Testis (tissue), 3 donors: ENCODE data around the gene PTH2. TPM values are rescaled to one million over a fixed set of nuclear protein-coding genes. Genes with fewer than 3 reads are reported as not detected.

Experiments
- DNase-seq: peaks from one replicate; pipeline ENCODE4 v3.0.0-alpha.2; 2019
- H3K27ac ChIP-seq, 2 donors: fragments of 200-600 bp; sonication (generic); one replicate each; pipeline ENCODE4 v1.5.1; 2019
- H3K27me3 ChIP-seq: fragments of 200-600 bp; sonication (generic); one replicate; pipeline ENCODE4 v1.5.1; 2019
- H3K36me3 ChIP-seq: fragments of 200-600 bp; sonication (generic); one replicate; pipeline ENCODE4 v1.5.1; 2017; ENCODE audit warnings: low read depth; ENCODE audit errors: missing control alignments
- H3K4me1 ChIP-seq: fragments of 200-600 bp; sonication (generic); one replicate; pipeline ENCODE4 v1.5.1; 2019
- H3K4me3 ChIP-seq, 2 donors: fragments of 200-600 bp; sonication (generic); one replicate each; pipeline ENCODE4 v1.5.1; 2017 to 2019
- H3K9me3 ChIP-seq: fragments of 200-600 bp; sonication (generic); one replicate; pipeline ENCODE4 v1.5.1; 2017
- CTCF ChIP-seq, 3 experiments: fragments of 450-650 bp in 2 of 3; fragments of 200-600 bp in 1 of 3; sonication (generic) in 1 of 3; IDR thresholded peaks; one replicate each; pipeline ENCODE4 v1.5.1; 2016 to 2019; ENCODE audit warnings: antibody characterized with exemption in 3 of 3, mild to moderate bottlenecking in 2 of 3, moderate library complexity in 1 of 3
- POLR2A ChIP-seq: fragments of 450-650 bp; IDR thresholded peaks from one replicate; pipeline ENCODE4 v1.6.1; 2017; ENCODE audit warnings: antibody characterized with exemption, mild to moderate bottlenecking, moderate library complexity
- WGBS, 2 donors: methylation state at CpG; one replicate each; pipeline ENCODE4 v1.1.5; 2018; 5-methylcytosine and 5-hydroxymethylcytosine counted together
- intact Hi-C: fragments of 100-400 bp; cut with DNase I; formaldehyde crosslinking; loops from one replicate; pipeline ENCODE4 v1.15.1; 2023; ENCODE audit warnings: low total_unique reads
- polyA plus RNA-seq: library from polyadenylated mRNA; stranded (reverse); fragments of 350-450 nt; fragmentation: Illumina TruSeq; extraction: RNeasy Lipid Tissue Mini Kit (QIAGEN cat#74804); gene quantifications from one replicate; pipeline ENCODE4 v1.2.3, GENCODE V29; 2014; ENCODE audit warnings: low read depth, low replicate concordance; ENCODE audit not compliant: insufficient read depth
- total RNA-seq, 2 donors: library from RNA; depleted of rRNA; stranded (reverse); fragments of >200 nt; gene quantifications; one replicate each; pipeline ENCODE4 v1.2.3, GENCODE V29; 2016

The PTH2 gene
- total and polyA plus RNA-seq, 3 donors from 2014 or later = not detected

- peak; percentile 82 for DNase-seq
- no peak overlapping the region for H3K27ac ChIP-seq
- H3K36me3 ChIP-seq = no peaks in the 10 kb centered on the region
- no peaks in the 10 kb centered on the region for H3K4me1 ChIP-seq
- H3K27me3 ChIP-seq = no peaks in the 10 kb centered on the region
- intact Hi-C loops = loop anchor here (10.0 kb wide), 1 partner anchor 53 kb away; the partner anchor contains the start of gene SLC17A7
- H3K9me3 ChIP-seq = no peaks in the 10 kb centered on the region
- H3K4me3 ChIP-seq = no peak overlapping the region
- 38 to 54% methylated on average over 11 to 14 of the region's 14 CpGs for WGBS, 2 donors
- TF ChIP-seq POLR2A = no peak
- peak; percentile 52 to 73 (median 69) for TF ChIP-seq CTCF (IDR thresholded peaks at IDR 0.05)
These were observed 31.5 kb downstream of the PTH2 start for GRCh38 chr19:49391581-49392399.

- H3K9me3 ChIP-seq = no peaks in the 10 kb centered on the region
- no peak overlapping the region for H3K4me3 ChIP-seq
- no peak overlapping the region for H3K27ac ChIP-seq
- no peaks in the 10 kb centered on the region for H3K27me3 ChIP-seq
- TF ChIP-seq POLR2A (no peak), CTCF (IDR thresholded peaks at IDR 0.05) (no peak)
- 64 to 79% methylated on average over 3 to 9 of the region's 9 CpGs for WGBS, 2 donors
- no peak for DNase-seq
- H3K36me3 ChIP-seq = no peaks in the 10 kb centered on the region
- no peaks in the 10 kb centered on the region for H3K4me1 ChIP-seq
- intact Hi-C loops = loop anchor here (10.0 kb wide), 1 partner anchor 54 kb away; the partner anchor contains the start of gene SLC17A7
These were observed 32.3 kb downstream of the PTH2 start for GRCh38 chr19:49390929-49391359.

- no peak overlapping the region for H3K4me3 ChIP-seq
- TF ChIP-seq POLR2A (no peak), CTCF (IDR thresholded peaks at IDR 0.05) (no peak)
- intact Hi-C loops = loop anchor here (10.0 kb wide), 1 partner anchor 54 kb away; the partner anchor contains the start of gene SLC17A7
- 74 to 88% methylated on average over 16 to 26 of the region's 26 CpGs for WGBS, 2 donors
- no peaks in the 10 kb centered on the region for H3K36me3 ChIP-seq
- H3K4me1 ChIP-seq = no peaks in the 10 kb centered on the region
- H3K27me3 ChIP-seq = no peaks in the 10 kb centered on the region
- H3K27ac ChIP-seq = no peak overlapping the region
- H3K9me3 ChIP-seq = no peaks in the 10 kb centered on the region
- DNase-seq = no peak
These were observed 32.9 kb downstream of the PTH2 start for GRCh38 chr19:49390131-49390928.

GRCh38 chr19:49389406-49389805, 33.8 kb downstream of the PTH2 start:
- no peak for DNase-seq
- Histone ChIP-seq H3K27me3 (no peaks in the 10 kb centered on the region), H3K4me1 (no peaks in the 10 kb centered on the region), H3K27ac (no peak overlapping the region), H3K9me3 (no peaks in the 10 kb centered on the region), H3K36me3 (no peaks in the 10 kb centered on the region), H3K4me3 (no peak overlapping the region)
- intact Hi-C loops = no loop called here
- 92 to 93% methylated on average over 12 to 20 of the region's 20 CpGs for WGBS, 2 donors
- TF ChIP-seq CTCF (IDR thresholded peaks at IDR 0.05) (no peak), POLR2A (no peak)
